Activated CD8-positive, alpha-beta T cell treated with anti-CD3 and anti-CD28 coated beads for 36 hours (primary cell): Measurements from ENCODE around the gene ANO5. TPM values are rescaled to one million over a fixed set of nuclear protein-coding genes. Genes with fewer than 3 reads are reported as not detected.

Experiments
- ATAC-seq: fragments of 200-7000 bp; cut with Tn5 transposase; one replicate; pipeline ENCODE4 v1.10.0; 2021; ENCODE audit warnings: mild to moderate bottlenecking, moderate library complexity
- CTCF ChIA-PET: fragments of 350-600 bp; sonication (Branson Sonifier 250); formaldehyde crosslinking; loops from one replicate; lab custom pipeline; 2021; ENCODE audit warnings: antibody characterized with exemption; lab: Charles Lee
- POLR2A ChIA-PET: fragments of 350-600 bp; sonication (Branson Sonifier 250); formaldehyde crosslinking; loops from one replicate; lab custom pipeline; 2021; ENCODE audit warnings: antibody characterized with exemption; lab: Charles Lee
- DNase-seq: peaks from one replicate; pipeline ENCODE4 v3.0.0-alpha.2; 2020
- H3K27ac Mint-ChIP-seq: one replicate; pipeline ENCODE4 v1.8.0; 2021; ENCODE audit warnings: mild to moderate bottlenecking, mixed read lengths
- H3K27me3 Mint-ChIP-seq: one replicate; pipeline ENCODE4 v1.8.0; 2021; ENCODE audit warnings: mixed read lengths
- H3K36me3 Mint-ChIP-seq: one replicate; pipeline ENCODE4 v1.8.0; 2021; ENCODE audit warnings: low read depth, mixed read lengths
- H3K4me1 Mint-ChIP-seq: one replicate; pipeline ENCODE4 v1.8.0; 2021; ENCODE audit warnings: low read depth, mixed read lengths
- H3K4me3 Mint-ChIP-seq: one replicate; pipeline ENCODE4 v1.8.0; 2021; ENCODE audit warnings: mild to moderate bottlenecking, moderate library complexity, mixed read lengths
- H3K9me3 Mint-ChIP-seq: one replicate; pipeline ENCODE4 v1.8.0; 2021; ENCODE audit warnings: mixed read lengths
- CTCF ChIP-seq: fragments of 200-600 bp; IDR thresholded peaks from one replicate; pipeline ENCODE4 v1.8.0; 2022; ENCODE audit warnings: antibody characterized with exemption, mild to moderate bottlenecking
- intact Hi-C: fragments of 100-400 bp; cut with micrococcal nuclease; formaldehyde crosslinking; loops from one replicate; pipeline ENCODE4 v1.10.0; 2022
- total RNA-seq, 2 experiments: library from RNA; stranded (reverse); gene quantifications; one replicate each; pipeline ENCODE4 v1.2.3, GENCODE V29; 2021

The ANO5 gene
- total RNA-seq, 2 experiments from 2014 or later = not detected

- CTCF ChIA-PET = no interaction called here
- Mint-ChIP-seq H3K27ac (no peak overlapping the region), H3K36me3 (no peaks in the 10 kb centered on the region)
These were observed 19.4 kb upstream of the ANO5 start for GRCh38 chr11:22173532-22173931.

GRCh38 chr11:22177186-22177585 is 15.7 kb upstream of the ANO5 start:
- intact Hi-C loops = no loop called here
- Mint-ChIP-seq H3K4me3 (no peak overlapping the region), H3K27ac (no peak overlapping the region), H3K36me3 (no peaks in the 10 kb centered on the region), H3K9me3 (no peaks in the 10 kb centered on the region), H3K4me1 (no peaks in the 10 kb centered on the region), H3K27me3 (no peaks in the 10 kb centered on the region)
- ATAC-seq (no peak), DNase-seq (no peak)
- CTCF ChIA-PET = no interaction called here
- POLR2A ChIA-PET = no interaction called here
- TF ChIP-seq CTCF = no peak

More at GRCh38 chr11:22173532-22173931, 19.4 kb upstream of the ANO5 start:
- H3K27me3 Mint-ChIP-seq = no peaks in the 10 kb centered on the region
- no peaks in the 10 kb centered on the region for H3K9me3 Mint-ChIP-seq
- no peak for ATAC-seq
- intact Hi-C loops = no loop called here
- no peak for DNase-seq
- no peak for TF ChIP-seq CTCF
- no peaks in the 10 kb centered on the region for H3K4me1 Mint-ChIP-seq
- POLR2A ChIA-PET = no interaction called here
- no peak overlapping the region for H3K4me3 Mint-ChIP-seq

GRCh38 chr11:22179626-22180025 is 13.3 kb upstream of the ANO5 start:
- no peak for TF ChIP-seq CTCF
- no peaks in the 10 kb centered on the region for H3K4me1 Mint-ChIP-seq
- DNase-seq (no peak), ATAC-seq (no peak)
- H3K27me3 Mint-ChIP-seq = no peaks in the 10 kb centered on the region
- ChIA-PET CTCF (no interaction called here), POLR2A (no interaction called here)
- H3K9me3 Mint-ChIP-seq = no peaks in the 10 kb centered on the region
- H3K27ac Mint-ChIP-seq = no peak overlapping the region
- H3K36me3 Mint-ChIP-seq = no peaks in the 10 kb centered on the region
- intact Hi-C loops = no loop called here
- no peak overlapping the region for H3K4me3 Mint-ChIP-seq

- no peaks in the 10 kb centered on the region for H3K36me3 Mint-ChIP-seq
- ChIA-PET CTCF (no interaction called here), POLR2A (no interaction called here)
- no peak for DNase-seq
- H3K27me3 Mint-ChIP-seq = no peaks in the 10 kb centered on the region
- H3K4me1 Mint-ChIP-seq = no peaks in the 10 kb centered on the region
- H3K9me3 Mint-ChIP-seq = no peaks in the 10 kb centered on the region
- H3K27ac Mint-ChIP-seq = no peak overlapping the region
- H3K4me3 Mint-ChIP-seq = no peak overlapping the region
- intact Hi-C loops = no loop called here
- no peak for TF ChIP-seq CTCF
- no peak for ATAC-seq
These were observed 12.8 kb upstream of the ANO5 start for GRCh38 chr11:22180131-22180530.

- POLR2A ChIA-PET = no interaction called here
- CTCF ChIA-PET = interaction anchor here (0.7 to 1.0 kb wide), 2 partner anchors 59 to 91 kb away, joined by 3 read pairs; no protein-coding TSS in a partner anchor
- Mint-ChIP-seq H3K4me3 (no peak overlapping the region), H3K27me3 (peaks cover 34% of the 10 kb centered on the region), H3K9me3 (no peaks in the 10 kb centered on the region), H3K36me3 (no peaks in the 10 kb centered on the region), H3K4me1 (peaks cover 10% of the 10 kb centered on the region), H3K27ac (no peak overlapping the region)
- TF ChIP-seq CTCF = no peak
- no peak for ATAC-seq
- intact Hi-C loops = no loop called here
- DNase-seq = no peak
These were observed 3.2 kb upstream of the ANO5 start for GRCh38 chr11:22189660-22190059.
